ENCODE data around the gene ZNF304. TPM values are rescaled to one million over a fixed set of nuclear protein-coding genes. Genes with fewer than 3 reads are reported as not detected.

ZNF304 gene
- total and polyA plus RNA-seq, 2 of the 13 experiments (the other 11 are each of a cell fraction or from before 2014, with no cell fraction given): 3.4 to 8.0 TPM

DNA sequence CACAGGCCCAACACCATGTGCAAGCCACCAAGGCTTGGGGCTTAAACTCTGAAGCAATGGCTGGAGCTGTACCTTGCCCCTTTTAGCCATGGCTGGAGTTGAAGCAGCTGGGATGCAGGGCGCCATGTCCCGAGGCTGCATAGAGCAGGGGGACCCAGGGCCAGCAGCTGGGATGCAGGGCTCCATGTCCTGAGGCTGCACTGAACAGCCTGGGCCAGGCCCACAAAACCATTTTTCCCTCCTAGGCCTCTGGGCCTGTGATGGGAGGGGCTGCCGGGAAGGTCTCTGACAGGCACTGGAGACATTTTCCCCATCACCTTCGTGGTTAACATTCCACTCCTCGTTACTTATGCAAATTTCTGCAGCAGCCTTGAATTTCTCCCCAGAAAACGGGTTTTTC is 23.1 kb downstream of the ZNF304 start:
- H3K36me3 ChIP-seq (replicated peaks in 1 of 2; ENCODE audit: control insufficient read depth in 1 of 2, insufficient read depth in 2 of 2, low read length in 2 of 2): peaks cover 2 to 11% of the 10 kb centered on the region in 2 experiments; a peak in 2 of 5 replicates
- H3K27ac ChIP-seq (ENCODE audit: extremely low read length, insufficient read depth, low read length): no peak overlapping the region
- ATAC-seq (no peak), DNase-seq (ENCODE audit: low spot score) (no peak), FAIRE-seq (no peak)
- H3K9me3 ChIP-seq (ENCODE audit: low read length): peaks cover 7% of the 10 kb centered on the region; the same call in 1 of the 2 replicates
- H3K79me2 ChIP-seq (ENCODE audit: insufficient read depth, low read length): no peaks in the 10 kb centered on the region
- H3K4me2 ChIP-seq (ENCODE audit: low read depth, low read length): no peak overlapping the region
- BruUV-seq (replicated peaks): no TSS peak
- intact Hi-C loops (cut with micrococcal nuclease; ENCODE audit: unreplicated experiment): no loop called here
- no peaks in the 10 kb centered on the region for H3K27me3 ChIP-seq (ENCODE audit: control insufficient read depth in 1 of 2, insufficient read depth in 2 of 2, low read length in 2 of 2)
- ChIA-PET CTCF (ENCODE audit: low intra/inter-chr PET ratio, low total read pairs) (no interaction called here), POLR2A (no interaction called here)
- in situ Hi-C loops (cut with HindIII; ENCODE audit: extremely low pct_ligation_motif_present, low pct_unique_long_range_greater_than_20kb): no loop called here
- TF ChIP-seq FOXK2 (IDR thresholded peaks at IDR 0.05) (no peak), CBFB (CRISPR knock-in tag; IDR thresholded peaks at IDR 0.05) (no peak), ZFP62 (CRISPR knock-in tag; IDR thresholded peaks at IDR 0.05) (no peak), ZNF329 (CRISPR knock-in tag; IDR thresholded peaks at IDR 0.05; ENCODE audit: low read depth) (no peak), NFIB (CRISPR knock-in tag; IDR thresholded peaks at IDR 0.05; ENCODE audit: borderline replicate concordance) (no peak), MED8 (CRISPR knock-in tag; IDR thresholded peaks at IDR 0.05; ENCODE audit: insufficient replicate concordance) (no peak), ZNF746 (CRISPR knock-in tag; IDR thresholded peaks at IDR 0.05) (no peak), CHCHD3 (CRISPR knock-in tag; IDR thresholded peaks at IDR 0.05) (no peak), ISL2 (CRISPR knock-in tag; IDR thresholded peaks at IDR 0.05) (no peak), HOXA3 (CRISPR knock-in tag; IDR thresholded peaks at IDR 0.05) (no peak), SOX6 (IDR thresholded peaks at IDR 0.05) (no peak), SOX6 (CRISPR knock-in tag; IDR thresholded peaks at IDR 0.05) (no peak)
- TF ChIP-seq, protein P1, sequence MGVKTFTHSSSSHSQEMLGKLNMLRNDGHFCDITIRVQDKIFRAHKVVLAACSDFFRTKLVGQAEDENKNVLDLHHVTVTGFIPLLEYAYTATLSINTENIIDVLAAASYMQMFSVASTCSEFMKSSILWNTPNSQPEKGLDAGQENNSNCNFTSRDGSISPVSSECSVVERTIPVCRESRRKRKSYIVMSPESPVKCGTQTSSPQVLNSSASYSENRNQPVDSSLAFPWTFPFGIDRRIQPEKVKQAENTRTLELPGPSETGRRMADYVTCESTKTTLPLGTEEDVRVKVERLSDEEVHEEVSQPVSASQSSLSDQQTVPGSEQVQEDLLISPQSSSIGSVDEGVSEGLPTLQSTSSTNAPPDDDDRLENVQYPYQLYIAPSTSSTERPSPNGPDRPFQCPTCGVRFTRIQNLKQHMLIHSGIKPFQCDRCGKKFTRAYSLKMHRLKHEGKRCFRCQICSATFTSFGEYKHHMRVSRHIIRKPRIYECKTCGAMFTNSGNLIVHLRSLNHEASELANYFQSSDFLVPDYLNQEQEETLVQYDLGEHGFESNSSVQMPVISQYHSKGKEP (CRISPR knock-in tag; IDR thresholded peaks at IDR 0.05): no peak
- TF ChIP-seq, protein P2, sequence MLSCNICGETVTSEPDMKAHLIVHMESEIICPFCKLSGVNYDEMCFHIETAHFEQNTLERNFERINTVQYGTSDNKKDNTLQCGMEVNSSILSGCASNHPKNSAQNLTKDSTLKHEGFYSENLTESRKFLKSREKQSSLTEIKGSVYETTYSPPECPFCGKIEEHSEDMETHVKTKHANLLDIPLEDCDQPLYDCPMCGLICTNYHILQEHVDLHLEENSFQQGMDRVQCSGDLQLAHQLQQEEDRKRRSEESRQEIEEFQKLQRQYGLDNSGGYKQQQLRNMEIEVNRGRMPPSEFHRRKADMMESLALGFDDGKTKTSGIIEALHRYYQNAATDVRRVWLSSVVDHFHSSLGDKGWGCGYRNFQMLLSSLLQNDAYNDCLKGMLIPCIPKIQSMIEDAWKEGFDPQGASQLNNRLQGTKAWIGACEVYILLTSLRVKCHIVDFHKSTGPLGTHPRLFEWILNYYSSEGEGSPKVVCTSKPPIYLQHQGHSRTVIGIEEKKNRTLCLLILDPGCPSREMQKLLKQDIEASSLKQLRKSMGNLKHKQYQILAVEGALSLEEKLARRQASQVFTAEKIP (CRISPR knock-in tag; IDR thresholded peaks at IDR 0.05; ENCODE audit: borderline replicate concordance): no peak
- TF ChIP-seq, protein P3, sequence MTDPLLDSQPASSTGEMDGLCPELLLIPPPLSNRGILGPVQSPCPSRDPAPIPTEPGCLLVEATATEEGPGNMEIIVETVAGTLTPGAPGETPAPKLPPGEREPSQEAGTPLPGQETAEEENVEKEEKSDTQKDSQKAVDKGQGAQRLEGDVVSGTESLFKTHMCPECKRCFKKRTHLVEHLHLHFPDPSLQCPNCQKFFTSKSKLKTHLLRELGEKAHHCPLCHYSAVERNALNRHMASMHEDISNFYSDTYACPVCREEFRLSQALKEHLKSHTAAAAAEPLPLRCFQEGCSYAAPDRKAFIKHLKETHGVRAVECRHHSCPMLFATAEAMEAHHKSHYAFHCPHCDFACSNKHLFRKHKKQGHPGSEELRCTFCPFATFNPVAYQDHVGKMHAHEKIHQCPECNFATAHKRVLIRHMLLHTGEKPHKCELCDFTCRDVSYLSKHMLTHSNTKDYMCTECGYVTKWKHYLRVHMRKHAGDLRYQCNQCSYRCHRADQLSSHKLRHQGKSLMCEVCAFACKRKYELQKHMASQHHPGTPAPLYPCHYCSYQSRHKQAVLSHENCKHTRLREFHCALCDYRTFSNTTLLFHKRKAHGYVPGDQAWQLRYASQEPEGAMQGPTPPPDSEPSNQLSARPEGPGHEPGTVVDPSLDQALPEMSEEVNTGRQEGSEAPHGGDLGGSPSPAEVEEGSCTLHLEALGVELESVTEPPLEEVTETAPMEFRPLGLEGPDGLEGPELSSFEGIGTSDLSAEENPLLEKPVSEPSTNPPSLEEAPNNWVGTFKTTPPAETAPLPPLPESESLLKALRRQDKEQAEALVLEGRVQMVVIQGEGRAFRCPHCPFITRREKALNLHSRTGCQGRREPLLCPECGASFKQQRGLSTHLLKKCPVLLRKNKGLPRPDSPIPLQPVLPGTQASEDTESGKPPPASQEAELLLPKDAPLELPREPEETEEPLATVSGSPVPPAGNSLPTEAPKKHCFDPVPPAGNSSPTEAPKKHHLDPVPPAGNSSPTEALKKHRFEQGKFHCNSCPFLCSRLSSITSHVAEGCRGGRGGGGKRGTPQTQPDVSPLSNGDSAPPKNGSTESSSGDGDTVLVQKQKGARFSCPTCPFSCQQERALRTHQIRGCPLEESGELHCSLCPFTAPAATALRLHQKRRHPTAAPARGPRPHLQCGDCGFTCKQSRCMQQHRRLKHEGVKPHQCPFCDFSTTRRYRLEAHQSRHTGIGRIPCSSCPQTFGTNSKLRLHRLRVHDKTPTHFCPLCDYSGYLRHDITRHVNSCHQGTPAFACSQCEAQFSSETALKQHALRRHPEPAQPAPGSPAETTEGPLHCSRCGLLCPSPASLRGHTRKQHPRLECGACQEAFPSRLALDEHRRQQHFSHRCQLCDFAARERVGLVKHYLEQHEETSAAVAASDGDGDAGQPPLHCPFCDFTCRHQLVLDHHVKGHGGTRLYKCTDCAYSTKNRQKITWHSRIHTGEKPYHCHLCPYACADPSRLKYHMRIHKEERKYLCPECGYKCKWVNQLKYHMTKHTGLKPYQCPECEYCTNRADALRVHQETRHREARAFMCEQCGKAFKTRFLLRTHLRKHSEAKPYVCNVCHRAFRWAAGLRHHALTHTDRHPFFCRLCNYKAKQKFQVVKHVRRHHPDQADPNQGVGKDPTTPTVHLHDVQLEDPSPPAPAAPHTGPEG (CRISPR knock-in tag; IDR thresholded peaks at IDR 0.05): no peak
- TF ChIP-seq, protein P4, sequence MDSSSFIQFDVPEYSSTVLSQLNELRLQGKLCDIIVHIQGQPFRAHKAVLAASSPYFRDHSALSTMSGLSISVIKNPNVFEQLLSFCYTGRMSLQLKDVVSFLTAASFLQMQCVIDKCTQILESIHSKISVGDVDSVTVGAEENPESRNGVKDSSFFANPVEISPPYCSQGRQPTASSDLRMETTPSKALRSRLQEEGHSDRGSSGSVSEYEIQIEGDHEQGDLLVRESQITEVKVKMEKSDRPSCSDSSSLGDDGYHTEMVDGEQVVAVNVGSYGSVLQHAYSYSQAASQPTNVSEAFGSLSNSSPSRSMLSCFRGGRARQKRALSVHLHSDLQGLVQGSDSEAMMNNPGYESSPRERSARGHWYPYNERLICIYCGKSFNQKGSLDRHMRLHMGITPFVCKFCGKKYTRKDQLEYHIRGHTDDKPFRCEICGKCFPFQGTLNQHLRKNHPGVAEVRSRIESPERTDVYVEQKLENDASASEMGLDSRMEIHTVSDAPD (CRISPR knock-in tag; IDR thresholded peaks at IDR 0.05): no peak
- H4K20me1 ChIP-seq (ENCODE audit: insufficient read depth, low read length): no peaks in the 10 kb centered on the region
- no peak overlapping the region for H3K9ac ChIP-seq (ENCODE audit: insufficient read depth, low read depth, low read length)
- WGBS (ENCODE audit: low lambda C conversion rate): 94% methylated on average over 4 of the region's 6 CpGs
- H2AFZ ChIP-seq (ENCODE audit: low read length): no peak overlapping the region
- no peaks in the 10 kb centered on the region for H3K4me1 ChIP-seq (ENCODE audit: insufficient read depth, low read length)
- no peak overlapping the region for H3K4me3 ChIP-seq (replicated peaks in 1 of 3; ENCODE audit: insufficient read depth in 1 of 3, low read depth in 2 of 3, low read length in 3 of 3)

All from HepG2 (cell line).